ENCODE results near the gene LRCH4. TPM values are rescaled to one million over a fixed set of nuclear protein-coding genes. Genes with fewer than 3 reads are reported as not detected.

LRCH4 gene
- total and polyA plus RNA-seq, 2 donors (not counting 3 experiments of a cell fraction or from before 2014, with no cell fraction given), result 32.1 to 56.1 TPM

DNA sequence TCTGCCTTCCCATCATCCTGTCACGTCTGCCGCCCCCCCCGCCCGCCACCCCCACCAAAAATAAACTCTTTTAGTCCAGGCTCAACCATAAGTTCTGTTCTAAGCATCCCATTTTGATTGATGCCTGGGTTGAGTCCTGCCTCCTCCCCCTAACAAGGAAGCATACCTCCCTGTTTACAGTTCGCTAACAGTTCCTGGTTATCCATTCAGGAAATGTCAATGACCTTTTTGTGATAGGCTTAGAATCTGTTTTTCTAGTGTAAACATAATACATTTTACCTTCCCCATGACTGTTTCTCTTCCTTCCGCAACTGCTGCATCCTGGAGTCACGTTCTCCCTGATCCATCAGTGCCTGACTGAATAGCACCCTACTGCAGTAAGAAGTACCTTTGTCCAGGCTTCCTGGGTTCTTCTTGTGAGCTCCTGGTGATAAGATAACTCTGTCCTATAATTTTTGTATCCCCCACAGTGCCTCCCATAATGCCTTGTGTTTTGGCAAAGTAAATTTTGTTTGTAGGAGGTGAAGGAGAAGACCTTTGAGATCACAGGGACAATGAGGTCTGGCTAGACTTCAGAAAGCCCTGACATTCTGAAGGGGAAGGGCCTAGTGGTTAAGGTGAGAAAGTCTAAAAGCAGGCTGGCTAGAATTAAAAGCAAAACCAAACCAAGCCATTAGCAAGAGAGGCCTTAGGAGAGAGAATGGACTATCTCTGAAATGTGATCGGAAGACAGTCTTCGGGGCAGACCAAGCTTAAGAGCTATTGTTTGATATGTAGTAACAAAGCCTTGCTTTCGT is 39.6 kb downstream of the LRCH4 start:
- TF ChIP-seq MYC (IDR thresholded peaks at IDR 0.05; ENCODE audit: low read depth, low read length), result no peak
- TF ChIP-seq, protein P1, sequence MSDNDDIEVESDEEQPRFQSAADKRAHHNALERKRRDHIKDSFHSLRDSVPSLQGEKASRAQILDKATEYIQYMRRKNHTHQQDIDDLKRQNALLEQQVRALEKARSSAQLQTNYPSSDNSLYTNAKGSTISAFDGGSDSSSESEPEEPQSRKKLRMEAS (IDR thresholded peaks at IDR 0.05; ENCODE audit: insufficient read depth, insufficient read length), result no peak
- no peak for TF ChIP-seq EZH2 (IDR thresholded peaks at IDR 0.05; ENCODE audit: borderline replicate concordance, low read depth, low read length, severe bottlenecking)
- peak; percentile 82 for TF ChIP-seq GATA2 (IDR thresholded peaks at IDR 0.05; ENCODE audit: insufficient read depth, insufficient read length, low read depth, low read length)
- TF ChIP-seq, protein P2, sequence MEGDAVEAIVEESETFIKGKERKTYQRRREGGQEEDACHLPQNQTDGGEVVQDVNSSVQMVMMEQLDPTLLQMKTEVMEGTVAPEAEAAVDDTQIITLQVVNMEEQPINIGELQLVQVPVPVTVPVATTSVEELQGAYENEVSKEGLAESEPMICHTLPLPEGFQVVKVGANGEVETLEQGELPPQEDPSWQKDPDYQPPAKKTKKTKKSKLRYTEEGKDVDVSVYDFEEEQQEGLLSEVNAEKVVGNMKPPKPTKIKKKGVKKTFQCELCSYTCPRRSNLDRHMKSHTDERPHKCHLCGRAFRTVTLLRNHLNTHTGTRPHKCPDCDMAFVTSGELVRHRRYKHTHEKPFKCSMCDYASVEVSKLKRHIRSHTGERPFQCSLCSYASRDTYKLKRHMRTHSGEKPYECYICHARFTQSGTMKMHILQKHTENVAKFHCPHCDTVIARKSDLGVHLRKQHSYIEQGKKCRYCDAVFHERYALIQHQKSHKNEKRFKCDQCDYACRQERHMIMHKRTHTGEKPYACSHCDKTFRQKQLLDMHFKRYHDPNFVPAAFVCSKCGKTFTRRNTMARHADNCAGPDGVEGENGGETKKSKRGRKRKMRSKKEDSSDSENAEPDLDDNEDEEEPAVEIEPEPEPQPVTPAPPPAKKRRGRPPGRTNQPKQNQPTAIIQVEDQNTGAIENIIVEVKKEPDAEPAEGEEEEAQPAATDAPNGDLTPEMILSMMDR (IDR thresholded peaks at IDR 0.05; ENCODE audit: extremely low read depth in 1 of 2, insufficient read depth in 1 of 2, low read depth in 1 of 2, low read length in 2 of 2), result no peak
- TF ChIP-seq JUN (IDR thresholded peaks at IDR 0.05; ENCODE audit: borderline replicate concordance, insufficient read depth, insufficient read length, low read depth), result peak; percentile 66
- peak; percentile 39 for TF ChIP-seq POLR2A (IDR thresholded peaks at IDR 0.05; ENCODE audit: low read depth, low read length)
- TF ChIP-seq FOS (IDR thresholded peaks at IDR 0.05; ENCODE audit: borderline replicate concordance, insufficient read depth, low read length), result peak; percentile 48
- TF ChIP-seq POLR2AphosphoS5 (IDR thresholded peaks at IDR 0.05; ENCODE audit: insufficient read depth, low read depth, low read length), result peak; percentile 63
- Histone ChIP-seq H3K9me3 (replicated peaks; ENCODE audit: control insufficient read depth, insufficient read depth, low read length) (no peaks in the 10 kb centered on the region), H3K27me3 (ENCODE audit: control insufficient read depth in 2 of 2, insufficient read depth in 2 of 2, low read length in 2 of 2) (no peaks in the 10 kb centered on the region), H4K20me1 (replicated peaks; ENCODE audit: control insufficient read depth, extremely low read depth, insufficient read depth, low read length) (no peaks in the 10 kb centered on the region), H3K4me1 (ENCODE audit: control insufficient read depth, extremely low read depth, insufficient read depth, low read length) (peaks cover 52% of the 10 kb centered on the region), H3K79me2 (ENCODE audit: control insufficient read depth, insufficient read depth, low read length) (peaks cover 20% of the 10 kb centered on the region), H3K9me1 (replicated peaks; ENCODE audit: control insufficient read depth, extremely low read depth, insufficient read depth, low read length) (no peaks in the 10 kb centered on the region), H3K4me3 (replicated peaks in 1 of 3; ENCODE audit: insufficient read depth in 1 of 3, low read depth in 1 of 3, low read length in 3 of 3) (peak overlapping the region in 1 of 3 experiments; percentile 20), H2AFZ (ENCODE audit: low read depth, low read length) (no peak overlapping the region), H3K9ac (replicated peaks; ENCODE audit: extremely low read depth, insufficient read depth, low read length) (peak overlapping the region; percentile 66), H3K4me2 (ENCODE audit: insufficient read depth, low read length) (peak overlapping the region; percentile 81), H3K27ac (ENCODE audit: insufficient read depth, low read depth, low read length) (peak overlapping the region; percentile 94), H3K36me3 (ENCODE audit: control insufficient read depth in 2 of 2, extremely low read depth in 1 of 2, insufficient read depth in 2 of 2, low read length in 2 of 2) (peaks cover 2 to 4% of the 10 kb centered on the region in 2 experiments)
- ChIA-PET POLR2A (interaction anchor here (1.4 to 2.0 kb wide), 3 partner anchors 13 to 118 kb away, joined by 3 to 6 read pairs (median 3); partner anchors contain the start of gene ZCWPW1), CTCF (interaction anchor here (1.2 to 3.4 kb wide), 9 partner anchors 11 to 81 kb away, joined by 3 to 35 read pairs (median 8); partner anchors contain the start of gene NYAP1)
- intact Hi-C loops (cut with micrococcal nuclease), result loop anchor here (1.0 kb wide), 3 partner anchors 8 to 117 kb away; partner anchors contain the start of genes MEPCE and TSC22D4
- peak; percentile 86 for DNase-seq (ENCODE audit: low read depth, low spot score)
- BruUV-seq (replicated peaks), result TSS peak; percentile 70
- peak; percentile 90 for FAIRE-seq
- dilution Hi-C loops (cut with MboI; ENCODE audit: extremely low pct_ligation_motif_present, low sequenced_read_pairs), result no loop called here
